MM.1S (cell line): ENCODE data around the gene MORC4.

Experiments
- DNase-seq: peaks from one replicate; pipeline ENCODE4 v3.0.0-alpha.2; 2015
- H2AFZ ChIP-seq: fragments of 300-600 bp; sonication (generic); 2 replicates; pipeline ENCODE4 v1.6.0; 2016; ENCODE audit warnings: antibody characterized with exemption, low read length
- H3F3A ChIP-seq: fragments of 300-600 bp; sonication (generic); 2 replicates; pipeline ENCODE4 v1.6.1; 2016; ENCODE audit warnings: mild to moderate bottlenecking, antibody characterized with exemption, low read length, moderate library complexity, mixed read lengths; ENCODE audit not compliant: insufficient read depth
- H3K27ac ChIP-seq: fragments of 300-600 bp; sonication (generic); 2 replicates; pipeline ENCODE4 v1.5.1; 2016; ENCODE audit warnings: mild to moderate bottlenecking, low read length
- H3K27me3 ChIP-seq: fragments of 300-600 bp; sonication (generic); replicated peaks from 2 replicates; pipeline ENCODE4 v1.6.0; 2016; ENCODE audit warnings: low read length; ENCODE audit not compliant: insufficient read depth
- H3K36me3 ChIP-seq: fragments of 300-600 bp; sonication (generic); replicated peaks from 2 replicates; pipeline ENCODE4 v1.6.1; 2016; ENCODE audit warnings: mild to moderate bottlenecking, low read length, mixed read lengths; ENCODE audit not compliant: insufficient read depth
- H3K4me1 ChIP-seq: fragments of 300-600 bp; sonication (generic); 2 replicates; pipeline ENCODE4 v1.6.1; 2016; ENCODE audit warnings: low read length, mixed read lengths
- H3K4me2 ChIP-seq: fragments of 300-600 bp; sonication (generic); 2 replicates; pipeline ENCODE4 v1.6.0; 2016; ENCODE audit warnings: low read depth, low read length
- H3K4me3 ChIP-seq: fragments of 300-600 bp; sonication (generic); 2 replicates; pipeline ENCODE4 v1.5.1; 2016; ENCODE audit warnings: low read length, mixed read lengths
- H3K79me2 ChIP-seq: fragments of 300-600 bp; sonication (generic); 2 replicates; pipeline ENCODE4 v1.6.1; 2016; ENCODE audit warnings: mixed run types, low read length, mixed read lengths
- H3K9ac ChIP-seq: fragments of 300-600 bp; sonication (generic); 2 replicates; pipeline ENCODE4 v1.6.1; 2016; ENCODE audit warnings: low read length, mixed read lengths
- H3K9me2 ChIP-seq: fragments of 300-600 bp; sonication (generic); replicated peaks from 2 replicates; pipeline ENCODE4 v1.6.1; 2016; ENCODE audit warnings: mild to moderate bottlenecking, low read length, mixed read lengths; ENCODE audit not compliant: insufficient read depth
- H3K9me3 ChIP-seq: fragments of 300-600 bp; sonication (generic); replicated peaks from 2 replicates; pipeline ENCODE4 v1.6.1; 2016; ENCODE audit warnings: mild to moderate bottlenecking, low read length, mixed read lengths; ENCODE audit not compliant: insufficient read depth
- H4K20me1 ChIP-seq: fragments of 300-600 bp; sonication (generic); 2 replicates; pipeline ENCODE4 v1.6.1; 2016; ENCODE audit warnings: mild to moderate bottlenecking, low read length, moderate library complexity, mixed read lengths; ENCODE audit not compliant: insufficient read depth
- EZH2 ChIP-seq: fragments of 300-600 bp; sonication (generic); optimal IDR thresholded peaks from 2 replicates; pipeline ENCODE3; 2017; ENCODE audit warnings: low read depth, mild to moderate bottlenecking, antibody characterized with exemption, low read length, mixed read lengths
- EZH2phosphoT487 ChIP-seq: fragments of 300-600 bp; sonication (generic); IDR thresholded peaks from 2 replicates; pipeline ENCODE4 v1.6.1; 2018; ENCODE audit warnings: antibody characterized with exemption, low read length
- TF ChIP-seq, protein P1 (sequence below): fragments of 300-600 bp; sonication (generic); IDR thresholded peaks from 2 replicates; pipeline ENCODE4 v1.5.1; 2016; ENCODE audit warnings: antibody characterized with exemption, low read length, mixed read lengths

The MORC4 gene

DNA sequence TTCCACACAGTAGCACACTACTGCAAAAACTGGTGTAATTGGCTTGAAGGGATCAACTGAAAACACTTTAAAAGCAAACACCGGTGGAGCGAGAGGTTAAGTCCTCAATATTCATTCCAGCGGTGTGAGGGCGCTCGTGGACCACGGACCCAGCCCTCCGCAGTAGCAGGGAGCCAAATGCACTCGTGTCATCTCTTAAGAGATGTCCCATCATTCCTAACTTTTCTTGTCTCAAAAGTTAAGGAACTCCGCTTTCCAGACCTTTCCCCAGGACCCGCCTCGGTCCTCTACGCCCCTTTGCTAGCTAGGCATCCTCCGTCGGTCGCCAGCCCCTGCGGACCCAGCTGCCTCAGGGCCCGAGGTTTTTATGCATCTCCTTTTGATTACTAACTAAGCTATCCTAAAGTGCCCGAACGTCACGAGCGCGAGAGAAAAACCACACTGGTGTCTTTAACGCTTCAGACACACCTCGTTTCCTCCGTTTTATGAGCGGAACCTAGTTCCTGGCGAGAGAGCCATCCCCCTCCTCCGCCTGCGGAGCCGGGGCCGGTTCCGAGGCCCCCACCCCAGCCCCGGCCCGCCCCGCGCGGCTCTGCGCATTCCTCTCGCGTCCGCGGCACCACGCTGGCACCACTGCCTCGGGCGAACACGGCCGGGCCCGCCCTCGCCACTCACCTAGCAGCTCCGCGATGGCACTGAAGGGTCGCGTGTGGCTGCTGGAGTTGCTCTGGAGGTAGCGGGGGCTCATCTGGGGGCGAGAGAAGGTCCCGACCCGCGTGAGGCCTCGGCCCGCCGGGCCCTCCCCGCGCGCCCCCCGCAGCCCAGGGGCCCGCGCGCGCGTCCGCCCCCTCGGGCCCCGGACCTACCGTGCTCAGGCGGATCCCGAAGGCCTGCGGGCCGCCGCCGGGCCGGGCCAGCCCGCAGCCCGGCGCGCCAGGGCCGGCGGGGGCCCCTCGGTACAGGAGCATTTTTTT lies 723 bp downstream of the MORC4 start:
- Histone ChIP-seq H3K36me3 (no peaks in the 10 kb centered on the region), H4K20me1 (no peaks in the 10 kb centered on the region), H3K4me3 (peak overlapping the region; percentile 68), H3F3A (peaks cover 4% of the 10 kb centered on the region; the same call in 1 of the 2 replicates), H2AFZ (peak overlapping the region; percentile 72), H3K4me2 (peak overlapping the region; percentile 70), H3K9ac (peak overlapping the region; percentile 25; the same call in 1 of the 2 replicates), H3K9me3 (no peaks in the 10 kb centered on the region), H3K79me2 (no peaks in the 10 kb centered on the region), H3K27me3 (no peaks in the 10 kb centered on the region), H3K27ac (no peak overlapping the region), H3K4me1 (0 out of 2 replicates have a peak, but pooled peaks cover 4% of the 10 kb centered on the region), H3K9me2 (no peaks in the 10 kb centered on the region)
- TF ChIP-seq, protein P1, sequence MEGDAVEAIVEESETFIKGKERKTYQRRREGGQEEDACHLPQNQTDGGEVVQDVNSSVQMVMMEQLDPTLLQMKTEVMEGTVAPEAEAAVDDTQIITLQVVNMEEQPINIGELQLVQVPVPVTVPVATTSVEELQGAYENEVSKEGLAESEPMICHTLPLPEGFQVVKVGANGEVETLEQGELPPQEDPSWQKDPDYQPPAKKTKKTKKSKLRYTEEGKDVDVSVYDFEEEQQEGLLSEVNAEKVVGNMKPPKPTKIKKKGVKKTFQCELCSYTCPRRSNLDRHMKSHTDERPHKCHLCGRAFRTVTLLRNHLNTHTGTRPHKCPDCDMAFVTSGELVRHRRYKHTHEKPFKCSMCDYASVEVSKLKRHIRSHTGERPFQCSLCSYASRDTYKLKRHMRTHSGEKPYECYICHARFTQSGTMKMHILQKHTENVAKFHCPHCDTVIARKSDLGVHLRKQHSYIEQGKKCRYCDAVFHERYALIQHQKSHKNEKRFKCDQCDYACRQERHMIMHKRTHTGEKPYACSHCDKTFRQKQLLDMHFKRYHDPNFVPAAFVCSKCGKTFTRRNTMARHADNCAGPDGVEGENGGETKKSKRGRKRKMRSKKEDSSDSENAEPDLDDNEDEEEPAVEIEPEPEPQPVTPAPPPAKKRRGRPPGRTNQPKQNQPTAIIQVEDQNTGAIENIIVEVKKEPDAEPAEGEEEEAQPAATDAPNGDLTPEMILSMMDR = peak; percentile 56
- no peak for TF ChIP-seq EZH2
- DNase-seq = peak; percentile 46

DNA sequence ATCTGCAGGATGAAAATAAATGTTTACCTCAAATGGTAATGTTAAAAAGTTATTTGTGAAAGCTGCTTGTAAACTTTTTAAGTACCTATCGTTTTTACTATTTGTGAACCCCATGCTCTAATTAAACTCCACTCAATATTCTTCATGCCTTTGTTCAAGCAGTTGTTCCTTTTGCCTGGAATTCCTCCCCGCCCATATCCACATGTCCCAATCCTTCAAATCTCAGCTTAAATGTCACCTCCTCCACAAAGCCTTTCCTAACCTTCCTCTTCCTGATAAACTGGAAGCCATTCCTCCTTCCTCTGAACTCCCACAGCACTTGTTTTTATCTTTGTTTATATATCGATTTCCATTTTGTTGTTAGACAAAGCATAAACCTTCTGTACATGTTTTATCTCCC lies 2.4 kb downstream of the MORC4 start:
- Histone ChIP-seq H3K9ac (no peak overlapping the region), H3K9me3 (no peaks in the 10 kb centered on the region), H2AFZ (no peak overlapping the region), H4K20me1 (no peaks in the 10 kb centered on the region), H3K9me2 (no peaks in the 10 kb centered on the region), H3K36me3 (no peaks in the 10 kb centered on the region), H3K79me2 (no peaks in the 10 kb centered on the region), H3F3A (peaks cover 4% of the 10 kb centered on the region; the same call in 1 of the 2 replicates), H3K4me3 (no peak overlapping the region), H3K27ac (no peak overlapping the region), H3K4me2 (no peak overlapping the region), H3K4me1 (0 out of 2 replicates have a peak, but pooled peaks cover 4% of the 10 kb centered on the region), H3K27me3 (no peaks in the 10 kb centered on the region)
- TF ChIP-seq EZH2phosphoT487 (no peak), EZH2 (no peak)
- TF ChIP-seq, protein P1 = no peak
- no peak for DNase-seq

DNA sequence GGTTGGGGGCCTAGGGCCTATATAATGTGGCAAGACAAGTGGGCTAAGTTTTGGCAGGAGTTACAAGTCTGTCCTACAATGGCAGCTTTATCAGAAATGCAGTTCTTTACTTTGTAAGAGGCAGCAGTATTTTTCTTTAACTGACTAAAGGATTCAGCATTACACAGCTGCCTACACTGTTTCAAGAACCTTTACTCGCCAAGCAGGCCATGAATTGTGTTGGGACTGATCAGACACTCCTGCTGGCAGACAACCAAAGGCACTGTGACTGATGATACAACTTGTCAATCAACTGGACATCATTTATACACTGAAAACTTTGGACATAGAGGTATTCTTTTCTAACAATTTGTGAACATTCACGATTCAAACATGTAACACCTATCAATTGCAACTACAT lies 4.3 kb downstream of the MORC4 start:
- Histone ChIP-seq H3F3A (peaks cover 4% of the 10 kb centered on the region; the same call in 1 of the 2 replicates), H3K36me3 (no peaks in the 10 kb centered on the region), H3K79me2 (no peaks in the 10 kb centered on the region), H3K27me3 (no peaks in the 10 kb centered on the region), H3K4me3 (no peak overlapping the region), H4K20me1 (no peaks in the 10 kb centered on the region), H3K4me2 (0 out of 2 replicates have a peak overlapping the region, but pooled peaks have one; percentile 27), H3K4me1 (0 out of 2 replicates have a peak, but pooled peaks cover 4% of the 10 kb centered on the region), H2AFZ (no peak overlapping the region), H3K9me3 (no peaks in the 10 kb centered on the region), H3K27ac (no peak overlapping the region), H3K9me2 (no peaks in the 10 kb centered on the region), H3K9ac (no peak overlapping the region)
- no peak for DNase-seq
- no peak for TF ChIP-seq EZH2phosphoT487
- TF ChIP-seq, protein P1 = no peak
- TF ChIP-seq EZH2 = no peak
